GM12873 (cell line): ENCODE measurements around the gene CYLD.

Experiments used
- TF ChIP-seq, protein P1 (sequence below): IDR thresholded peaks from 2 replicates; pipeline ENCODE4 v1.5.1; 2012; ENCODE audit warnings: low read depth, mild to moderate bottlenecking, moderate library complexity, low read length, control low read depth; ENCODE audit not compliant: insufficient read depth; ENCODE audit errors: missing control alignments

Gene CYLD

DNA sequence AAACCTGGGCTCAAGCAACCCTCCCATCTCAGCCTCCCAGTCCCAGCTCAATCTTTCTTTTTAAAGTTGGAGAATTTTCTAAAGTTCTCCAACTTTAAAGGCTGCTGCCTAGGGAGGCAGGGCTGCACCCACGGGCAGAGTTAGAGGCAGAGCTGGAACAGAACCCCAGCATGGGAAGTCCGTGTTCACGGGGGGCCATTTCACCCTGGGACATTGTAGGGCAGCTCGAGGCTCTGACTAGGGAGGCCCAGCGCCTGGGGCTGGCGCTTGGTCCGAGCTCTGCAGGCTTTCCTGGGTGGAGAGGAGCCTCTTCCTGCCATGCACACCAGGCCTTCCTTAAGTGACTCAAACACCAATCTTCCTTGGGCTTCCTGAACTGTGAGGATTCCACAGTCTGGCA lies 70.2 kb downstream of the CYLD start:
- TF ChIP-seq, protein P1, sequence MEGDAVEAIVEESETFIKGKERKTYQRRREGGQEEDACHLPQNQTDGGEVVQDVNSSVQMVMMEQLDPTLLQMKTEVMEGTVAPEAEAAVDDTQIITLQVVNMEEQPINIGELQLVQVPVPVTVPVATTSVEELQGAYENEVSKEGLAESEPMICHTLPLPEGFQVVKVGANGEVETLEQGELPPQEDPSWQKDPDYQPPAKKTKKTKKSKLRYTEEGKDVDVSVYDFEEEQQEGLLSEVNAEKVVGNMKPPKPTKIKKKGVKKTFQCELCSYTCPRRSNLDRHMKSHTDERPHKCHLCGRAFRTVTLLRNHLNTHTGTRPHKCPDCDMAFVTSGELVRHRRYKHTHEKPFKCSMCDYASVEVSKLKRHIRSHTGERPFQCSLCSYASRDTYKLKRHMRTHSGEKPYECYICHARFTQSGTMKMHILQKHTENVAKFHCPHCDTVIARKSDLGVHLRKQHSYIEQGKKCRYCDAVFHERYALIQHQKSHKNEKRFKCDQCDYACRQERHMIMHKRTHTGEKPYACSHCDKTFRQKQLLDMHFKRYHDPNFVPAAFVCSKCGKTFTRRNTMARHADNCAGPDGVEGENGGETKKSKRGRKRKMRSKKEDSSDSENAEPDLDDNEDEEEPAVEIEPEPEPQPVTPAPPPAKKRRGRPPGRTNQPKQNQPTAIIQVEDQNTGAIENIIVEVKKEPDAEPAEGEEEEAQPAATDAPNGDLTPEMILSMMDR, result no peak

DNA sequence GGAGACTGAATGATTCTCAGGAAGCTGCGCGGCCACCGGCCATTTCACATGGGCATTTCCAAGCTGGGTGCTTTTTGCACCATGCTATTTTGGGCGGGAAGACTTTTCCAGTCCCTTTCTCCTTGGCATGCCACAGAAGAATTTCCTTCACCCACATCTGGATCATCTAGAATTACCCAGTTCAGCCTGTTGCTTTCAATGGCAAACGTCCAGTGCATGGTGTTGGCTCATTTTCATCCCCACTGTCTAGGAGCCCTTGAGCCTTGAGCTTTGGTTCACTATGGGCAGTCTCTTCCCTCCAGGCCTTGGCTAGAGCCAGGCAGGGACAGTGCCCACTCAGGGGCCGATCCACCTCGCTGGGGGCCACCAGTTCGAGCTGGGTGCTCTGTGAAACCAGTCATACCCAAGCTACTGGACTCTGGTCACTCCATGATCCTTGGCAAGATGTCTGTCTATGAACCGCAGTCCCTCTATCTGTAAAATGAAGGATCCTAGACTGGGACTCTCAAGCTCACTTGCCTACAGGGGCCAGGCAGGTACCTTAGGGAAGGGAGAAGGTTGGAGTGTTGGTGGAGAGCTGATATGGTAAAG lies 71.1 kb downstream of the CYLD start:
- TF ChIP-seq, protein P1, result no peak

DNA sequence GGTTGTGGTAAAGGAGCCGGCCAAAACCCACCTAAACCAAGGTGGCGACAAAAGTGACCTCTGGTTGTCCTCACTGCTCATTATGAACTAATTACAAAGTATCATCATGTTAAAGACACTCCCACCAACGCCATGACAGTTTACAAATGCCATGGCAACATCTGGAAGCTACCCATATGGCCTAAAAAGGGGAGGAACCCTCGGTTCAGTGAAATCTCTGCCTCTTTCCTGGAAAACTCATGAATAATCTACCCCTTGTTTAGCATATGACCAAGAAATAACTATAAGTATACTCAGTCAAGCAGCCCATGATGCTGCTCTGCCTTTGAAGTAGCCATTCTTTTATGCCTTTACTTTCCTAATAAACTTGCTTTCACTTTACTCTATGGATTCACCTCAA lies 72.2 kb downstream of the CYLD start:
- TF ChIP-seq, protein P1, result no peak

DNA sequence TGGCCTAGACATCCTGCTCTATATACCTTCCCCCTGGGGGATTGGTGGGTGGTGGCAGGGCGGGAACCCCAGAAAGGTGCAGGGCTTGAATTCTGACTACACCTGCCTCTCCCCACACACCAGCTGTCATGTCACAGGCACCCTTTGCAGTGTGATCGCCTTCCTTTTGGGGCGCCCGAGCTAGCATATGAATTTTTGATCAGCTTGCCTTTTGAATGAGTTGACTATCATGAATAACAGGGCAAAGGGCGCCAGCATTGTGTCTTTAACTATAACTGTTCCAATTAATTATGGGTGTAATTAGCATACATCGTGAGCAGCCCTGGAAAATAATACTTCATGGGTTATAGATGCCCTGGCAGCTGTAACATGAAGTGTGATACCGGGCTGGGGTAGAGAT lies 72.7 kb downstream of the CYLD start:
- TF ChIP-seq, protein P1, result no peak

DNA sequence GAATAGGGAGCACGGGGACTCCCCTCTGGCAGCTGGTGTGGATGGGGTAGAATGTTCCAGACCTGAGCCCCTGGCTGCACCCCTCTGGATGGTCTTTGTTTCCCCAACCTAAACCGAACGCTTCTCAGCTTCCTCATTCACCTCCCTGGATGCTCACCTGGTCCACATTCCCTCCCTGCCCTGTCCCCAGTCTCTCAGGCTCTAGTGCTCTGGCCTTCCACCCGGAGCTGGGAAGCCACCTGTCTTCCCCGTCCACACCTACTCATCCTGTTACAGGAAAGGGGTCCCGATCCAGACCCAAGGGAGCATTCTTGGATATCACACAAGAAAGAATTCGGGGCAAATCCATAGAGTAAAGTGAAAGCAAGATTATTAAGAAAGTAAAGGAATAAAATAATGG lies 73.5 kb downstream of the CYLD start:
- TF ChIP-seq, protein P1, result no peak

DNA sequence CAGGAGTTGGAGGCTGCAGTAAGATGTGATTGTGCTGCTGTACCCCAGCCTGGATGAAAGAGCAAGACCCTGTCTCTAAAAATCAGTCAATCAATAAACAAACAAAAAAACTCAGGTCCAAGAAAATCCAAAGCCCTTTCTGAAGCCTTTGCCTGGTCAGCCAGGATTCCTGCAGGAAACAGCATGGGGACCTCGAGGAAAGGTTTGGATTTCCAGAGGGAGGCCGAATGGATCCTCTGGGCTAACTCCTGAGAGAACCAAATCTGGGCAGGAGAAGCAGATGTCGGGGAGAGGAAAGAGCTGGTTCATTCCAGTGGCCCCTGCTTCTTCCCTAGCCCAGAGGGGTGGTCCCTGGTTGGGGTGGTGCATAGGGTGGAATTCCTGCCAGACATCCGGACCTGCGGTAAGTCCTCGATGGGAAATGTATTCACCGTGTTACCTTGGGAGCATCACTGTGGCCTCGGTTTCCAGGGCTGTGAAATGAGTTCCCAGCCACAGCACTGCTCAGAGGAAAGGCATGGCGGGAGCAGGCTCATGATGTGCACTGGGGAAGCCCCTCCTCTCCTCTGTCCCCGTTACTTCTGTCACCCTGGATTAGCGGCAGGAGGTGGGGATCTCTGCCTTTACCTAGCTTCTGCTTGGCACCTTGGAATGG lies 75.1 kb downstream of the CYLD start:
- TF ChIP-seq, protein P1, result no peak

DNA sequence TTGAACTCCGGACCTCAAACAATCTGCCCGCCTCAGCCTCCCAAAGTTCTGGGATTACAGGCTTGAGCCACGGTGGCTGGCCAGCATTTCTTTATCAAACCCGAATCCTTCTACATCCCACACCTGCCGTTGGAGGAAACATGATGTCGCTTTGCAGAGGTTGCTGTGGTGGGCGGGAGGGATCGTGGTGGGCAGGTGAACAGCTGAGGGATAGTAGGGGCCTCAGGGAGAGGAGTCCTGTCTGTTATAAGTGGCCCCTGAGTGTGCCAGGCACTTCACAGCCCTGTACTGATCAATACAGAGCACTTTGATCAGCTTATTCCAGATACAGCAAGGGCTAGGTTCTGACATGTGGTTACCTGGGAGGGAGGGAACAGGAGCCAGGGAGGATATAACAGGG lies 76.5 kb downstream of the CYLD start:
- TF ChIP-seq, protein P1, result no peak
